GM23248 (cell line): ENCODE results near the gene XRRA1. TPM values are rescaled to one million over a fixed set of nuclear protein-coding genes. Genes with fewer than 3 reads are reported as not detected.

Experiments used
- DNase-seq: peaks from one replicate; pipeline ENCODE4 v3.0.0-alpha.2; 2015
- H2AFZ ChIP-seq: fragments of 200-600 bp; sonication (generic); 2 replicates; pipeline ENCODE4 v1.6.1; 2016; ENCODE audit warnings: antibody characterized with exemption
- H3F3A ChIP-seq: fragments of 200-600 bp; sonication (generic); 2 replicates; pipeline ENCODE4 v1.6.1; 2016; ENCODE audit warnings: mild to moderate bottlenecking, antibody characterized with exemption, mixed run types; ENCODE audit not compliant: insufficient read depth
- H3K27ac ChIP-seq: fragments of 200-600 bp; sonication (generic); 2 replicates; pipeline ENCODE4 v1.5.1; 2016; ENCODE audit warnings: mild to moderate bottlenecking
- H3K27me3 ChIP-seq: fragments of 200-600 bp; sonication (generic); replicated peaks from 2 replicates; pipeline ENCODE4 v1.6.1; 2016; ENCODE audit warnings: mild to moderate bottlenecking; ENCODE audit not compliant: insufficient read depth
- H3K36me3 ChIP-seq: fragments of 200-600 bp; sonication (generic); 2 replicates; pipeline ENCODE4 v1.6.1; 2016; ENCODE audit warnings: low read depth, mild to moderate bottlenecking
- H3K4me1 ChIP-seq: fragments of 200-600 bp; sonication (generic); 2 replicates; pipeline ENCODE4 v1.6.1; 2016; ENCODE audit warnings: mild to moderate bottlenecking; ENCODE audit not compliant: insufficient read depth
- H3K4me2 ChIP-seq: fragments of 200-600 bp; sonication (generic); one replicate; pipeline ENCODE4 v1.6.1; 2016; ENCODE audit warnings: mild to moderate bottlenecking; ENCODE audit not compliant: unreplicated experiment
- H3K4me3 ChIP-seq: fragments of 200-600 bp; sonication (generic); 2 replicates; pipeline ENCODE4 v1.5.1; 2016; ENCODE audit warnings: mild to moderate bottlenecking
- H3K79me2 ChIP-seq: fragments of 200-600 bp; sonication (generic); 2 replicates; pipeline ENCODE4 v1.6.1; 2016; ENCODE audit warnings: mild to moderate bottlenecking; ENCODE audit not compliant: insufficient read depth
- H3K9ac ChIP-seq: fragments of 200-600 bp; sonication (generic); 2 replicates; pipeline ENCODE4 v1.6.1; 2016; ENCODE audit warnings: mild to moderate bottlenecking
- H3K9me2 ChIP-seq: fragments of 200-600 bp; sonication (generic); 2 replicates; pipeline ENCODE4 v1.6.1; 2016; ENCODE audit warnings: mixed run types, mild to moderate bottlenecking, moderate library complexity; ENCODE audit not compliant: insufficient read depth
- H3K9me3 ChIP-seq: fragments of 200-600 bp; sonication (generic); one replicate; pipeline ENCODE4 v1.6.1; 2017; ENCODE audit warnings: low read depth
- H4K20me1 ChIP-seq: fragments of 200-600 bp; sonication (generic); 2 replicates; pipeline ENCODE4 v1.6.0; 2016; ENCODE audit not compliant: insufficient read depth
- EZH2 ChIP-seq: fragments of 200-600 bp; sonication (generic); IDR thresholded peaks from 2 replicates; pipeline ENCODE4 v1.6.1; 2018; ENCODE audit warnings: antibody characterized with exemption, mild to moderate bottlenecking; ENCODE audit not compliant: insufficient read depth, poor library complexity, severe bottlenecking
- EZH2phosphoT487 ChIP-seq: fragments of 200-600 bp; sonication (generic); IDR thresholded peaks from 2 replicates; pipeline ENCODE4 v1.6.1; 2018; ENCODE audit warnings: antibody characterized with exemption, moderate library complexity, mild to moderate bottlenecking, low read depth; ENCODE audit not compliant: insufficient read depth
- WGBS, 2 experiments: methylation state at CpG; one replicate each; pipeline ENCODE4 v1.1.6; 2015 to 2017; ENCODE audit warnings: low lambda C conversion rate in 2 of 2, low coverage in 1 of 2; ENCODE audit errors: missing lambda C conversion rate in 2 of 2; 5-methylcytosine and 5-hydroxymethylcytosine counted together
- in situ Hi-C: fragments of 300-500 bp; cut with MboI; formaldehyde crosslinking; loops from 2 replicates; pipeline ENCODE4 v1.15.0; 2020
- polyA plus RNA-seq: library from polyadenylated mRNA; unstranded; fragments of >200 nt; fragmentation: Nextera tagmentation; extraction: Ambion mirVana; gene quantifications from 2 replicates; pipeline ENCODE4 v1.2.1, GENCODE V29; 2016
- total RNA-seq: library from RNA; depleted of rRNA; stranded (reverse); fragments of >200 nt; shearing (Covaris generic); gene quantifications from 2 replicates; pipeline ENCODE4 v1.2.3, GENCODE V29; 2014

Gene XRRA1
- total and polyA plus RNA-seq, 2 experiments from 2014 or later = 3.2 to 7.0 TPM

- no peaks in the 10 kb centered on the region for H4K20me1 ChIP-seq
- H3K9me2 ChIP-seq = no peaks in the 10 kb centered on the region
- no peak overlapping the region for H2AFZ ChIP-seq
- H3K79me2 ChIP-seq = peaks cover 50% of the 10 kb centered on the region
- 95 to 96% methylated on average over 1 of the region's 1 CpG for WGBS, 2 experiments
- no peak overlapping the region for H3K9ac ChIP-seq
- TF ChIP-seq EZH2 (no peak), EZH2phosphoT487 (no peak)
- H3K36me3 ChIP-seq = peaks cover 15% of the 10 kb centered on the region
- no peak for DNase-seq
- peaks cover 13% of the 10 kb centered on the region for H3K4me1 ChIP-seq
- no peaks in the 10 kb centered on the region for H3K27me3 ChIP-seq
- no peak overlapping the region for H3K4me2 ChIP-seq
- H3K4me3 ChIP-seq = no peak overlapping the region
- H3K27ac ChIP-seq = no peak overlapping the region
- peaks cover 5% of the 10 kb centered on the region for H3K9me3 ChIP-seq
- in situ Hi-C loops = no loop called here
- peaks cover 18% of the 10 kb centered on the region; the same call in 1 of the 2 replicates for H3F3A ChIP-seq
Observed at GRCh38 chr11:74824285-74824982, 124.5 kb downstream of the XRRA1 start.

DNA sequence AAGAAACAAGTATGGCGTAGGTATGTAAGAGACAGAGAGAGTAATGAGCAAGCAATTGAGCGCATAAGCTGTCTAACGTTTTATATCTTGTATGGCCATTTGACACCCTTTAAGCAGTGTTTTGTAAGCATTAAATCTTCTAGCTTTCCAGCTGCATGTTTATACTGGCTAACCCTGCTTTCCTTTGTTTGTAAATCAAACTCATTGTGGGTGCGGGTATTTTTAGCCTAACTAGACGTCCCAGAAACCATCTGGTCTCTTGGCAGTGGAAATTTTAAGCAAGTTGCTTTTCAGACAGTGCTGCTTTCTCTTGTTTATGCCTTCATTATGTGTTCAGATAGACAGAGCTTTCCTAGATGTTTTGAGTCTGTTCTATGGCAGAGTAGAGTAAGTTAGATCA, 126.7 kb downstream of the XRRA1 start:
- Histone ChIP-seq H2AFZ (no peak overlapping the region), H3K4me2 (no peak overlapping the region), H4K20me1 (no peaks in the 10 kb centered on the region), H3K9ac (no peak overlapping the region), H3K36me3 (peaks cover 15% of the 10 kb centered on the region; the same call in 1 of the 2 replicates), H3K4me1 (peaks cover 22% of the 10 kb centered on the region), H3K9me2 (no peaks in the 10 kb centered on the region), H3K9me3 (peaks cover 5% of the 10 kb centered on the region), H3K79me2 (peaks cover 43% of the 10 kb centered on the region), H3K4me3 (no peak overlapping the region), H3F3A (peaks cover 23% of the 10 kb centered on the region; the same call in 1 of the 2 replicates), H3K27me3 (no peaks in the 10 kb centered on the region), H3K27ac (no peak overlapping the region)
- 51 to 53% methylated on average over 5 of the region's 5 CpGs for WGBS, 2 experiments
- in situ Hi-C loops = no loop called here
- no peak for TF ChIP-seq EZH2
- peak; percentile 13 for DNase-seq

DNA sequence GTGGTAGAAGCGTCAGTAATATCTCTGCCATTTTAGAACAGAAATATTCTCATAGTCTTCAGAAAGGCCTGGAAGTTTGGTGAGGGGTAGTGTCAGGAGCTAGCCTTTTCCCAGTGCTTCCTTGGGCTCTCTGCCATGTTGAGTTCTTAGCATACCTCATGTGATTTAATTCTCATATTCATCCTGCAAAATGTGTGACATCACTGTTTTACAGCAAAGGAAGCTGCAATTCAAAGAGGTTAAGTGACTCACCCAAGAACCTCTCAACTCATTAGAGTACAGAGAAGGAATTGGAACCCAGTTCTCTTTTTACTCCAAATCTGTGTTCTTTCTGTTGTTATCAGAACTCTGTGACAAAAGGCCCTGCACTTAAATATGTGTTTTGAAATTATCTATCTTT, 128.1 kb downstream of the XRRA1 start:
- WGBS, 2 experiments = 100% methylated on average over 1 of the region's 1 CpG
- H3K27me3 ChIP-seq = no peaks in the 10 kb centered on the region
- TF ChIP-seq EZH2 = no peak
- no peak for TF ChIP-seq EZH2phosphoT487
- DNase-seq = peak; percentile 80
- no peak overlapping the region for H3K4me2 ChIP-seq
- no peak overlapping the region for H2AFZ ChIP-seq
- peaks cover 15% of the 10 kb centered on the region; the same call in 1 of the 2 replicates for H3K36me3 ChIP-seq
- in situ Hi-C loops = no loop called here
- H3F3A ChIP-seq = peaks cover 23% of the 10 kb centered on the region; the same call in 1 of the 2 replicates
- no peaks in the 10 kb centered on the region for H4K20me1 ChIP-seq
- peaks cover 22% of the 10 kb centered on the region for H3K4me1 ChIP-seq
- peaks cover 5% of the 10 kb centered on the region for H3K9me3 ChIP-seq
- no peak overlapping the region for H3K4me3 ChIP-seq
- H3K27ac ChIP-seq = peak overlapping the region; percentile 28
- no peak overlapping the region for H3K9ac ChIP-seq
- peaks cover 41% of the 10 kb centered on the region for H3K79me2 ChIP-seq
- H3K9me2 ChIP-seq = no peaks in the 10 kb centered on the region

- H4K20me1 ChIP-seq = no peaks in the 10 kb centered on the region
- no peak for DNase-seq
- no peaks in the 10 kb centered on the region for H3K9me2 ChIP-seq
- peaks cover 6% of the 10 kb centered on the region; the same call in 1 of the 2 replicates for H3K36me3 ChIP-seq
- peaks cover 34% of the 10 kb centered on the region for H3K79me2 ChIP-seq
- in situ Hi-C loops = no loop called here
- H3K4me1 ChIP-seq = peaks cover 22% of the 10 kb centered on the region
- H3K9me3 ChIP-seq = peaks cover under 1% of the 10 kb centered on the region
- no peaks in the 10 kb centered on the region for H3K27me3 ChIP-seq
- peaks cover 23% of the 10 kb centered on the region; the same call in 1 of the 2 replicates for H3F3A ChIP-seq
- TF ChIP-seq EZH2 = no peak
- H3K9ac ChIP-seq = no peak overlapping the region
- no peak overlapping the region for H2AFZ ChIP-seq
- 100% methylated on average over 1 of the region's 1 CpG for WGBS, 2 experiments
- H3K4me2 ChIP-seq = no peak overlapping the region
- no peak overlapping the region for H3K4me3 ChIP-seq
- no peak overlapping the region for H3K27ac ChIP-seq
Observed at GRCh38 chr11:74819400-74819799, 129.5 kb downstream of the XRRA1 start.
